Epithelial cell of esophagus (primary cell): ENCODE results near the gene METAP1.
"Not testable (repeated sequence)": the region's sequence is repeated elsewhere in the genome, so short reads cannot be mapped to it uniquely, and the experiment has no call there.

ENCODE experiments used
- DNase-seq: peaks from one replicate; pipeline ENCODE4 v3.0.0; 2010; ENCODE audit warnings: low read depth
- H3K4me3 ChIP-seq: 2 replicates; pipeline ENCODE4 v1.5.1; 2011; ENCODE audit warnings: mild to moderate bottlenecking, low read length, control low read depth
- CTCF ChIP-seq: IDR thresholded peaks from 2 replicates; pipeline ENCODE4 v1.5.1; 2011; ENCODE audit warnings: low read depth, mild to moderate bottlenecking, low read length, control low read depth, inconsistent platforms; ENCODE audit not compliant: insufficient read depth; ENCODE audit errors: missing control alignments

Gene METAP1

GRCh38 chr4:98977557-98977956 lies 18.0 kb upstream of the METAP1 start:
- no peak overlapping the region for H3K4me3 ChIP-seq
- DNase-seq, result no peak
- no peak for TF ChIP-seq CTCF

DNA sequence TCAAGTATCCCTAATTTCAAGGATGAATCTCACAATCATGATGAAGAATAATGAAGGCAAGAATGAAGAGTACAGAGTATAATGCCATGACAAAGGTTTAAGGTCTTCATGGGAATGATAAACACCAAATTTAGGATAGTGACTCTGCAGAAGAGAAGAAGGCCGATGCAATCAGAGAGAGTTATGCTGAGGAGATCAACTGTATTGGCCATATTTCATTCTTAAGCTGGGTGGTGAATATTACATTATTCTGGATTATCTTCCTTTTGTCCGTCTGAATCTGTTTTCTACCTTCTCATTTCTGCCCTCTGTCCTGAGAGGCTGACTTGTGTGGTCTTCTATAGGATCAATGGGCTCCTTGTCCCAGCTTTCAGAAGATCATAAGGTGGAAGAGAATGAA lies 7.8 kb upstream of the METAP1 start:
- no peak for TF ChIP-seq CTCF
- no peak for DNase-seq
- H3K4me3 ChIP-seq, result no peak overlapping the region

DNA sequence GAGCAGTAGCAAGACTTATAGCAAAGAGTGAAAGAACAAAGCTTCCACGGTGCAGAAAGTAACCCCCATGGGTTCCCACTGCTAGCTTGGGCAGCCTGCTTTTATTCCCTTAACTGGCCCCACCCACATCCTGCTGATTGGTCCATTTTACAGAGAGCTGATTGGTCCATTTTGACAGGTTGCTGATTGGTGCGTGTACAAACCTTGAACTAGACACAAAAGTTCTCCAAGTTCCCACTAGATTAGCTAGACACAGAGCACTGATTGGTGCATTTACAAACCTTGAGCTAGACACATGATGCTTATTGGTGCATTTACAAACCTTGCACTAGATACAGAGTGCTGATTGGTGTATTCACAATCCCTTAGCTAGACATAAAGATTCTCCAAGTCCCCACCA lies 2.7 kb upstream of the METAP1 start:
- DNase-seq, H3K4me3 ChIP-seq: not testable (repeated sequence)

DNA sequence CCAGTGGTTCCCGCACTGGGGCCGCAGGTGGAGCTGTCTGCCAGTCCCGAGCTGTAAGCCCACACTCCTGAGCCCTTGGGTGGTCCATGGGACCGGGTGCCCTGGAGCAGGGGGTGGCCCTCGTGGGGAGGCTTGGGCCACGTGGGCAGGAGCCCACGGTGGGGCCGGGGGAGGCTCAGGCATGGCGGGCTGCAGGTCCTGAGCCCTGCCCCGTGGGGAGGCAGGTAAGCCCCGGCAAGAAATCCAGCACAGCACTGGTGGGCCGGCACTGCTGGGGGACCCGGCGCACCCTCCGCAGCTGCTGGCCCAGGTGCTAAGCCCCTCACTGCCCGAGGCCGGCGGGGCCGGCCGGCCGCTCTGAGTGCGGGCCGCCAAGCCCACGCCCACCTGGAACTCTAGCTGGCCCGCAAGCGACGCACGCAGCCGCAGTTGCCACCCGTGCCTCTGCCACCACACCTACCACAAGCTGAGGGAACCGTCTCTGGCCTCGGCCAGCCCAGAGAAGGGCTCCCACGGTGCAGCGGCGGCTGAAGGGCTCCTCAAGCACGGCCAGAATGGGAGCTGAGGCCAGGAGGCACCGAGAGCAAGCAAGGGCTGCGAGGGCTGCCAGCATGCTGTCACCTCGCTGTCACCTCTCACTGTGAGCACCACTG lies 2.0 kb upstream of the METAP1 start:
- no peak overlapping the region for H3K4me3 ChIP-seq
- TF ChIP-seq CTCF, result no peak
- DNase-seq, result no peak

GRCh38 chr4:98994474-98995182 lies 893 bp upstream of the METAP1 start:
- peak; percentile 16 for DNase-seq
- H3K4me3 ChIP-seq, result peak overlapping the region; percentile 44
- no peak for TF ChIP-seq CTCF

GRCh38 chr4:98996056-98996764 lies 689 bp downstream of the METAP1 start:
- peak; percentile 52 for DNase-seq
- TF ChIP-seq CTCF, result no peak

GRCh38 chr4:98996765-98997068 lies 1.2 kb downstream of the METAP1 start:
- H3K4me3 ChIP-seq, result peak overlapping the region; percentile 84
- no peak for TF ChIP-seq CTCF
- no peak for DNase-seq

More at GRCh38 chr4:98996056-98996764, 689 bp downstream of the METAP1 start:
- peak overlapping the region; percentile 84 for H3K4me3 ChIP-seq
